Stimulated activated naive CD8-positive, alpha-beta T cell treated with anti-CD3 and anti-CD28 coated beads, Interleukin-15, Interleukin-2, amounts not matched to agents 100 U/mL and 50 U/mL, for 24 hours (primary cell): ENCODE results near the gene TTC9C.
A peak's percentile ranks its signal among the peaks of the same experiment; 100 is the strongest.
"Not testable (repeated sequence)": the region's sequence is repeated elsewhere in the genome, so short reads cannot be mapped to it uniquely, and the experiment has no call there.

Experiments used
- ATAC-seq: fragments of 150-1000 bp; cut with Tn5 transposase; one replicate; pipeline ENCODE4 v1.10.0; 2021
- DNase-seq: peaks from one replicate; pipeline ENCODE4 v3.0.0; 2021

TTC9C gene

DNA sequence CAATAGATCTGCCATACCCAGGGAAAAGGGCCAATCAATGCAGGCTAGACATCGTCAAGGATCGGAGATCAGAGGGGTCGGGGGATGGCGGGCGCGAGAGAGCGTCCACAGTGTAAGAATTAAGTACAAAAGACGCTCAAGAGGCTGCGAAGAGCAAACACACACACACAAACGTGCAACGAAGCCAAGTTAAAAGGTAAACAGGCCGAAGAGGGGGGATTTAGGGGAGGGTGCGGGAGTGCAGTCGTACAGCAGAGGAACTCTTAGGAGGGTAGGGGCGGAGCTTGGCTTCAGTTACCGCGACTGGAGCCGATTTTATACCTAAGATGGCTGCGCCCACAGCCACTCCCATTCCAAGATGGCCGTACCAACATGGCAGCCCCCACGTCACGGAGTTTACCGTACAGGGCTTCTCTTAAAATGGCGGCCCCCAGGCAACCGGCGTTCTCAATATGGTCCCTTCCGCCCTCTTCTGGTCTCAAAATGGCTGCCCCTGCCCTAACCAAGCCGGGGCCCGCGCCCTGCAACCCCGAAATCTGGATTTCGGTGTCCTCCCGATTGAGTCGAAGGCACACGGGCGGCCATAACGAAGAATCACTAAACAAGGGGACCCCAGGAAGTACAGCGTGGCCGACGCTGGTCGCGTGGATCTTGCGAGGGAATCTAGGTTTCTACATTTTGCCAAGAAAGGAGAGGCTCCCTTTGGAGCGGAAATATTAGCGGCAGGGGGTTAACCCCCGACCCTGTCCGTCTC, 18.9 kb upstream of the TTC9C start:
- ATAC-seq (peak; percentile 86), DNase-seq (peak; percentile 94)

DNA sequence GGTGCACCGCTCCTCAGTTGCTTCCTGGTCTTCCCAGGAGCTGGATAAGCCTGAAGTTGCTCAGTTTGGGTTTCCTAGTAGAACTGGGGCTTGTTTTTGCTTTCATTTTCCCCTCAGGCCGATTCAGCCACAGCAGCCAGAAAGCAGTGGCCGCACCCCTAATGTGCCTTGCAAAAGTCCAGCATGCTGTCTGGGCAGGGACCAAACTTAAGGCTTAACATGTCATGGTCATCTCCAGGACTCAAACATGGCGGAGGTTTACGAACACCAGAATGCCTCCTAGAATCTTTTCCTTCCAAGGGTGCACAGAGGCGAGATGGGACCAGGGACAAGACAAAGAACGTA, 18.3 kb upstream of the TTC9C start:
- DNase-seq (peak; percentile 33), ATAC-seq (no peak)

DNA sequence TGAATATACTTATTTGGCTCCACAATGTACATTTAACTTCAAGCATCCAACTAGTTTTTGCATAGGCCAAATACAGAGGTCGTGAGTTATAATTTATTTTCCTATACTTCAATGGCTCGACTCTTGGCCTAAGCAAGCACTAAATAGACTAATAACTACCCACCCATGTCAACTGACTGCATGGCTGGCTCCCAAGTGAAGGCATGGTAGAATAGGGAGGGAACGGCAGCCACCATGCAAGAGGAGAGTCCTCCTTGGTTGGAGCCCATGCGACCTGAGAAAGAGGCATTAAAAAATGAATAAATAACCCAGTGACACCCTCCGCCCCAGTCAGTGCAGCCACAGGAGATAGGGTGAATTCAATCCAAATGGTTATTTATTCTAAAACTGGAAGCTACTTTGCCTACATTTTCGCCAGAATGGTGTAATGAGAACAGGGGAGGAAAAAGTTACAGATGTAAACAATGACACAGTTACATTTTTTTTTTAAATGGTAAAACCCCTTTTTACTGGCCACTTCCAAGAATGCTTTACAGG, 15.9 kb upstream of the TTC9C start:
- ATAC-seq = no peak

DNA sequence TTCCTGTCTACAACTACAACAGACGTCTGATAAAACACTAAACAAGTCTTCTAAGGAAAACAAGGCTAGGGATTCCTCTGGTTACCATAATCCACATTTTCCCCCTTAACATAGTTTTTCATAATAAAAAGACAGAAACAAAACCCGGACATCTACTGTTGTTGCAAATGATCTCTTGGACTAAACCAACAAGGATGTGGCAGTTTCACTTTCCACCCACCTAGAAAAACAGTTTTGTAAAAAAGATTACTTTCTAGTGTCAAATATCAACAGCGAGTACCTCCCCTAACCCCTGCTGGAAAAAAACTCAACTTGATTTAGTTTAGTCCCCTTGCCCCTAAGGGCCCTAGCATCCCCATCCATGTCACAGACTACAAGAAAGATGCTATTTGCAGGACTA, 15.4 kb upstream of the TTC9C start:
- DNase-seq = no peak
- no peak for ATAC-seq

More for the DNA sequence above, 15.9 kb upstream of the TTC9C start:
- no peak for DNase-seq

DNA sequence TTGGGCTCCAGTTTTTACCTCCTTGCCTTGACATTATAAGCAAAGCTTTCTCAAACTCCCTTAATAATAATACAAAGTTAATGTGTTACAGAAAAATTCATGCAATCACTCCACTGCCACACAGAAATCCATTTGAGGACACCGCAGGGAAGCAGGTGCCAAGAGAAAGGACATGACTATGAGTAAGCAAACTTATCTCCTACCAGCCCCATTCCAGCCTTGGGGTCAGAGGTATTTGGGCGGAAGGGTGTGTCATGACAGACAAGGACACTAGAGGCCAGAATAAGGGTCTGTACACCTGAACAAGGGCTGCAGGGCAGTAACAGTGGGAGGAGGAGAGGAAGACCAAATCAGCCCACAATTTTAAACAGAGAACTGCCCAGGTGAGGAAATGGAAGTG, 14.9 kb upstream of the TTC9C start:
- no peak for DNase-seq
- no peak for ATAC-seq

DNA sequence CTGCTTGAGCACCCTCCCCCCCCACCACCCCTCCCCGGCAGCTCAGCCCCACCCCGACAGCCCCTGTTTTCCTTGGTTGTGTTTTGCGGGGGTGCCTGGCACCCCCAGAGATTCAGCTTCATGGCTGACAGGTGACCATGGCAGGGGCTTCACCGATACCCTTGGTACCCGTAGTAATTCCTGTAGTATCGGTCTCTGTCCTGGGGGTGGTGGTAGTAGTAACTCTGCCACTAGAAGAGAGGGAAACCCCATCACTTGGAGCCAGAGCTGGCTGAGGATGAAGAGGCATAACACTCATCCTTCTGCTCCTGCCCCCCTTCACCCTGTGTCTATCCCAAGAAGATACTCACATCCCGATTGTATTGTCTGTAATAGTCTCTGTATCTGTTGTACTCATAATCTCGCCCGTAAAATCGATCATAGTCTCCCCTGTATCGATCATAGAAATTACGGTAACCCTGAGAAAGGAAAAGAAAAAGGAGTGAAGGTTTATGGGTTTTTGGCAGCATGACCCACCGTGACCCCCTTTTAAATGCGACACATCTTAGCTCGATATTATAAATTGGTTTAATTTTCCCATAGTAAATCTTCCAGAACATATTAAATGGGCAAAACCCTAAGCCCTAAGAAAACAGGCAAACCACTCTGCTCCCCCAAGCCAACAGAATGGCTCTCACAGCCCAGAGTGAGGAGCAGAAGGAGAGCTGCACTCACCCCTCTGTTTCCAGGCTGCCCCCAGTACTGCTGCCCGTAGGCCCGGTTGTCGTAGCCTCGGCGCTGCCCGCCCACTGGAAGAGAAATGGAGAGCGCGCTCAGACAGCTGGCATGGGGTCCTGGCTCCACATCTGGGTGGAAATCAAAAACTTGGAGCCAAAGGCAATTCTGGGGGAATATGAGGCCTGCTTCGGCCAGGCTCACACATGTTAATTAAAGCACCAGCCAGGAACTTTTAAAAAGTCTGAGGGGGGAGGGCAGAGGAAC, 12.8 kb upstream of the TTC9C start:
- DNase-seq (no peak), ATAC-seq (no peak)

DNA sequence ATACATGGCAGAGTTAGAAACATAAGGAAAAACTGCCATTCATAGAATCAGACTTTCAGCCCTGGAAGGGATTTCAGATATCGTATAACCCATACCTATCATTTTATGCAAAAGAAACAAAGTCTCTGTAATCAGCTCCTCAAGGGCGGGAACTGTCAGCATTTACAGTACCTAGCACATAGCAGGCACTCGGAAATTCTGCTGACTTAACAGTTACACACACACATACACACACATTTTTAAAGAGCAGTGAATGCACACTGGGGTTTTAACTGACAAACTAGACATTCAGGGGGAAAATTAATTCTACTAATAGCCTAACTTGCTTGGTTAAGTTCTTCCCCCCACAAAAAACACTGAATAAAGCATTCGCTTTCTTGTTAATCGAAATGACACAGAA, 12.1 kb upstream of the TTC9C start:
- DNase-seq (no peak), ATAC-seq (no peak)

DNA sequence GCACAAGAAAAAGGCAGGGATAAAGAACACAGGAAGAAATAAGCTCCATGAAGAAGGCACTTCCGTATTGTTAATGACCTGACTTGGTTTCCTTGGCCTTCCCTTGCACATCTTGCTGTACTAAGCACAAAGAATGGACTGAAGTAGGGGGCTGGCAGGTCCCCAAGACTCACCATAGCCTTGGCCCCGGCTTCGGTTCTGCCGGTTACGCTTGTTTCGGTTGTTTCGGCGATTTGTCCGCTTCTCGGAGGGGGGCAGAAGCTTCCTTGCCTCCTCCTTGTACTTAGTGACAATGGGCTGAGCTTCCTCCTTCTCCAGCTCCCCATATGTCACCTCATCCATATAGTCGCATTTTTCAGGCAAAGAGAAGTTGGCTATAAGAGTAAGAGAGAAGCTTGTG, 11.5 kb upstream of the TTC9C start:
- no peak for ATAC-seq
- no peak for DNase-seq

DNA sequence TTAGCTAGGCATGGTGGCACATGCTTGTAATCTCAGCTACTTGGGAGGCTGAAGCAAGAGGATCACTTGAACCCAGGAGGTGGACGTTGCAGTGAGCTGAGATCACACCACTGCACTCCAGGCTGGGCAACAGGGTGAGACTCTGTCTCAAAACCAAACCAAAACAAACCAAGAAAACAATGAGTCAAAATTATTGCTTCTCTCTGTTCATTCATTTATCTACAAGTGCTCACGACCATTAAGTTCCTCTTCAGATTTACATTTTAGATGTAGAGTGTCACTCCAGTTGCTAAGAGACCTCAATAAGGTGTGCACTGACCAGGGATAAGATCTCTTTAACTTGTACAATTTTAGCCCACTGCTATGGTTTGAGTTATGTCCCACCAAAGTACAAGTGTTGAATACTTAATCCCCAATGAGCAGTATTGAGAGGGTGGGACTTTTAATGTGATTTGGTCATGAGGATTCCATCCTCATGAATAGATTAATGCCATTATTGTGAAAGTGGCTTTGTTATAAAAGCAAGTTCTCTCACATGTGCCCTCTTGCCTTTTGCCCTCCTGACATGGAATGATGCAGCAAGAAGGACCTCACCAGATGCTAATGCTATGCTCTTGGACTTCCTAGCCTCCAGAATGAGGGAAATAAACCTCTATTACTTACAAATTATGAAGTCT, 8.8 kb upstream of the TTC9C start:
- DNase-seq (no peak), ATAC-seq (no peak)

DNA sequence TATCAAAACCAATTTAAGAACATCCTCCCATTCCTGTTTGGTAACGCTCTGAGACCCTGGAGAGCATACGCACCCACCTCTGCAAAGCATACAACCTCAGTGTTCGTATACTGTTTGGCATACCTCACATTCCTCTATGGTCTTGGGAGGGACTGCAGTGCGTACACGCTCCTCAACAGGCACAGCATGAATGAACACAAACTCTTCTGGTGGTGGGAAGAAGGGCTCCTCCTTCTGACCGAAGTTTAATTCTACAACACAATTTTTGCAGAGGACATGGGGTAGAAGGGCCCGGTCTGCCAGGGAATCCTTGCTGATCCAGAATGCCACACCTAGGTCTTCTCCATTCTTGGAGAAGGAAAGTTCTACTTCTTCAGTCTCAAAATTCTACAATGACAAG, 6.3 kb upstream of the TTC9C start:
- ATAC-seq (no peak), DNase-seq (no peak)

DNA sequence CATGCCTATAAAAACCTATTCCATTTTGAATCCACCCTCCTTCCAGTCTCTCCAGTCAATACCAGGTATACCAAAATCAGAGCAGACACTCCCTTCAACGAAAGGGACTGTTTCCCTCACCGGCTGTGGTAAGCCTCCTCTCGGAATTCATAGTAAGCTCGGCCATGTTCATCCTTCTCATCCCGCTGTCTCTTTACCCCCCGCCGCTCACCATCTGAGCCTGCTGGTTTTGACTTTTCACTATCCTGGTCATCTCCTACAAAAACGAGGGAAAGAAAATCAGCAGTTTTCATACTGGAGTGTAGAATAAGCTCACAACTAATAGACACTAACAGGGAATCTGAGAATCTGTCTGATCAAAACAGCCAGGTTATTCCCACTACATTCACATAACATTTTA, 4.1 kb upstream of the TTC9C start:
- ATAC-seq (no peak), DNase-seq (no peak)

DNA sequence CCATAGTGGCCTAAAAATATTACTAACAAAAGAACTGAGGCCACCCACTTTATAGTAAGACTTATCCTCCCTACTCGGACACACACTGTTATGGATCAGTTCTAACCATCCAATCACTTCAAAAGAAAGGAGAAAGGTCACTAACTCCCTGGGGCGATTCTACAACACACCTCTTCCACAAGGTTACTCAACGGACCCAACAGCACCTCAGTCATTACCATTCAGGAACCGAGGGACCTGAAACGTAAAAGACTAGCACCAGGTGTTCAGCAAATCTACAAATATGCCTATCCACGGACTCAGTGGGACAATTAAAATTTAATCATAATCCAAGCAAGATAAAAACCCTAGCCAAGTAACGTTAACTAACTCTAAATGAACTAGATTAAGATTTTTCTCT, 2.6 kb upstream of the TTC9C start:
- no peak for DNase-seq

DNA sequence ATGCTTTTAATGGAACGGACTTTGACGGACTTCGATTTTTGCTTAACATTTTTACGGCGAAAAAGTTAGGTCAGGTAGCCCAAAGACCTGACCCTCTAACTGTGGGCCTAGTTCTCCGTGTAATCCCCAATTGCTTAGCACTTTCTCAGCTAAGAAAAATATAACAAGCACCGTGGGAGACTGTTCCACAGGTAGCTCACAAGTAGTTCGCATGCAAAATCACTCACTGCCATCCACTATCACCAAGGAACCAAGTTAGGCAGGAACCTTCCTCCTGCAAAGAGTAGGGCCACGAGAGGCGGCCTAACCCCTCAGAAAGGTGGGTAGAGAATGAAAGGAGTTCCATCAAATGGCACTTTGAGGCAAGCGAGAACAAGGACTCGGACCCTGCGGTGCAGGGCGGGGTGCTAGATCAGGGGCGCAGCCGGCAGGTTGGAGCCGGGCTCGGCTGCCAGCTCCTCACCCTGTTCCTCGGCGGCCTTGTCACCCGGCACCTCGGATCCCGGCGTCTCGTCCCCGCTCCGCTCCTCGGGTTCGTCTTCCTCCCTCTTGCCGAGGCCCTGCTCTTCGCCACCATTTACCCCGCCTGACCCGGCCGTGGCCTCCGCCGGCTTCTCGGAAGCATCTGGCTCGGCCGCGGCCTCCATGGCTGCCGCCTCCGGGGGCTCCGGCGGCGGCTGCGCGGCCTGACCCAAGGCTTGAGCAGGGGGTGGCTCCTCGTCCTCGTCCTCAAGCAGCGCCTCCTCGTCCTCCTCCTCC, 2.0 kb upstream of the TTC9C start:
- DNase-seq = no peak
- ATAC-seq = no peak

More for the DNA sequence above, 2.6 kb upstream of the TTC9C start:
- no peak for ATAC-seq

DNA sequence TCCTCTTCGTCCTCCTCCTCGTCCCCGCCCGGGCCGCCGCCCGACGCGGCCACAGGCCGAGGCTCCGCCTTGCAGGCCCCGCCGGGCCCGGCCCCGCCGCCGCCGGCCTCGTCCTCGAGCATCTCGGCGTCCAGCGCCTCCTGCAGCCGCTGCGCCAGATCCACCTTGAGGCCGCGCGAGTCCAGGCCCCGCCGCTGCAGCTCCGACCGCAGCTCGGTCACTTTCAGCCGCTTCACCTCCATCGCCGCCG, 1.4 kb upstream of the TTC9C start:
- DNase-seq (no peak), ATAC-seq (peak; percentile 0)

DNA sequence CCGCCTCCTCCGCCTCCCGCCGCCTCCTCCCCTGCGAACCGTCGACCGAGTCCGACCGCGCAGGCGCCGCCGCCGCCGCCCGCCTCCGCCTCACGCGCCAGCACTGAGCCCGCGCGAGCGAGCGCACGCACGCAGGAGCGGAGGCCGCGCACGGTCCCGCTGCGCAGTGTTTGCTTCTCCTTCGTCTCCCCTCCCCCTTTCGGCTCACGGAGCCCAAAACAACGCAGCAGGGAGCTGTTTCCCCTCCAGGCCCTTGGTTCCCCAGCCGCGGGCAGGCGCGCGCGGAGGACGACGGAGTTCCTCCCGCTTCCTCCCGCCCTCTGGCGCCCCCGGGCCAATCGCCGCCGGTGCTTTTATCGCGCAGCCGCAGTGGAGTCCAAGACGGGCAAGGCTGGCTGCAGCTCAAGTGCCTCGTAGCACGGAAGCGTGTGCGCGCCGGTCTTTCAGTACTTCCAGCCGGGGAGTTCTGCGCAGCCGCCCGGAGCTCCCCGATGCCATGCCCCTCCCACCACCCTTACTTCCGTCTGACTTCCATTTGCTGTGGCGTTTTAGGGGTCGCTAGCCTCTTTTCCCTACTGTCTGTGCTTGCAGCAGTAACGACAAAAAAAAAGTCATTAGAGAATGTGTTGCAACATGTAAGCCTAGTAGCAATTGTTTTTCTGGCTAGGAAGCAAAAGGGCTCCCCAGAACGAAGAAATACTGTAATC, 968 bp upstream of the TTC9C start, which contains the start of gene HNRNPUL2:
Gene HNRNPUL2 (minus strand): TSS at position 293 of the 707 bp plus-strand sequence. CDS start 301 bp downstream, outside the sequence.
- DNase-seq (peak; percentile 99), ATAC-seq (peak; percentile 89)

DNA sequence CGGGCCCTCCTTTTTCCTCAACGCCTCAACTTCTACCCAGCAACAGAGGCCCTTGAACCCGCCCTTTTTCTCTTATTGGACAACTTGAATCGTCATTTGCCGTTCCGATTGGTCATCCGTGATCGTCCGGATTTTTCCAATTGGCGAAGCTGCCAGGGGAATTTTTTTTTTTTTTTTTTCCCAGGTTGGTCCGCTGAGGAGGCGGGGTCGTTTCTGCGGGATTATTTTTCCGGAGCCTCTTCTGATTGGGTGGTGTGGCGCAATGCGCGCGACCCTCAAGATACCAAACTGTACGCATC, 465 bp upstream of the TTC9C start:
- DNase-seq (peak; percentile 77), ATAC-seq (peak; percentile 56)

DNA sequence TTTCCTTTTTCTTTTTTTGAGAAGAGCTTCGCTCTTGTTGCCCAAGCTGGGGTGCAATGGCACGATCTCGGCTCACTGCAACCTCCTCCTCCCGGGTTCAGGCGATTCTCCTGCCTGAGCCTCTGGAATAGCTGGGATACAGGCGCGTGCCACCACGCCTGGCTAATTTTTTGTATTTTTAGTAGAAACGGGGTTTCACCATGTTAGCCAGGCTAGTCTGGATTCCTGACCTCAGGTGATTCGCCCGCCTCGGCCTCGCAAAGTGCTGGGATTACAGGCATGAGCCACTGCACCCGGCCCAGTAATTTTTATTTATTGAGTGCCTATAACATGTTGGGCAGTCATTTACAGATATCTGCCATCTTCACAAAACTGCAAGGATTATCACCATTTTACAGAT, 1.8 kb downstream of the TTC9C start:
- not testable (repeated sequence) for ATAC-seq

DNA sequence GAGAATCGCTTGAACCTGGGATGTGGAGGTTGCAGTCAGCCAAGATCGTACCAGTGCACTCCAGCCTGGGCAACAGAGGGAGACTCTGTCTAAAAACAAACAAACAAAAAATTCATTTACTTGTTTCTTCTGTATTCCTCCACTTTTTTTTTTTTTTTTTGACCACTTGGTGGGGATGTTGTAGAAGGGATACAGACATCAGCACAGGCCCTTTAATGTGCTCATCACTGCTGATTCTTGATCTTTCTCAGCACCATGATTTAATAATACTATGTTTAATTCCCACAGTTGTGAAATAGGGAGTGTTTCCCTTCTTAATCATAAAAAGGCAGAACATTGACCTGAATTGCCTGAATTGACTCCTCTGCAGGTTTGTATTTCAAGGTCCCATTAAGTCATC, 4.5 kb downstream of the TTC9C start:
- DNase-seq = no peak
- ATAC-seq = no peak

More for the DNA sequence above, 1.8 kb downstream of the TTC9C start:
- DNase-seq = not testable (repeated sequence)

DNA sequence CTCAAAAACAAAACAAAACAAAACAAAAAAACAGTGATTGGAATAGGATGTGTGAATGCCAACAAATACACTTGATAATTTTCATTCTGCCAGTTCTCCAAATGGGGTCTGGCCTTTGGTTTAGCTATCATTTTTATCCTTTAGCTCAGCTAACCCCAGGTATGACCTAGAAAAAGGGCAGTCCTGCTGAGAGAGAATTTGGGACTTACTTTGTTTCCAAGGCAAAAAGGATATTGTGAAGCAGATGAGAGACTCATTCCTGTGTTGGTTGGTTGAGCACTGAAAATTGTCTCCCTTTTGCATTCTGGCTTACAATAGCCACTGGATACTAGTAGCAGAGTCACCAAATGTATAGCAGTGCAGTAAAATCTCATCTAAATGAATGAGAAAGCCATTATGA, 8.9 kb downstream of the TTC9C start:
- DNase-seq (no peak), ATAC-seq (no peak)

DNA sequence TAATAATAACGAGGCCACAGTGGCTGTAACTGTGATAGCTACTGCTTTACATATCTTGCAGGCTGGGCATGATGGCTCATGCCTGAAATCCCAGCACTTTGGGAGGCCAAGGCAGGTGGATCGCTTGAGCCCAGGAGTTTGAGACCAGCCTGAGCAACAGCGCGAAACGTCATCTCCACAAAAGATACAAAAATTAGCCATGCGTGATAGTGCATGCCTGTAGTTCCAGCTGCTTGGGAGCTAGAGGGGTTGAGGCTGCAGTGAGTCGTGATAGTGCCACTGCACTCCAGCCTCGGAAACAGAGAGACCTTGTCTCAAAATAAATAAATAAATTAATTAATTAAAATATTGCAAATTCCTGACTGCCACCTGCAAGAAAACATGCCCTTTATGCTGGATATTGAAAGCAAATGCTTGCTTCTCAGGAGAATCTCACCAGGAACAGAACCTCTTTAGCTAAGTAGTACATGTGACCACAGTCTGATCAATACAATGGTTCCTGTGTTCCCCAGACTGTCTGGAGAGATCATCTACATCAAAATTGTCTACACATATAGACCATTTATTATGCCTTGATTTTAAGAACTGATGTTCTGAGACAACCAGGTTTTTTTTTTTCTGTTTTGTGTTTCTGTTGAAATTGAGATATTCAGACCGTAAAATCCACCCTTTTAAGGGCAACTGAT, 19.3 kb downstream of the TTC9C start:
- DNase-seq = no peak

DNA sequence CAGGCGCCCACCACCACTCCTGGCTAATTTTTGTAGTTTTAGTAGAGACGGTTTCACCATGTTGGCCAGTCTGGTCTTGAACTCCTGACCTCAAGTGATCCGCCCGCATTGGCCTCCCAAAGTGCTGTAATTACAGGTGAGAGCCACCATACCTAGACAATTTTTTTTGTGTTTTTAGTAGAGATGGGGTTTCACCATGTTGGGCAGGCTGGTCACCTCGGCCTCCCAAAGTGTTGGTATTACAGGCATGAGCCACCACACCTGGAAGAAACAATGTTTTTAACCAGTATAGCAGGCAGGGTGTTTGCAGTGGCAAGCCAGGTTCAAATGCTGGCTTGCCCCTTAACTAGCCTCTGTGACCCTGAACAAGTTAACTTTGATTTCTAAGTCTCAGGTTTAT, 21.6 kb downstream of the TTC9C start:
- not testable (repeated sequence) for ATAC-seq, DNase-seq

More for the DNA sequence above, 19.3 kb downstream of the TTC9C start:
- no peak for ATAC-seq
